Type B pancreatic cell (in vitro differentiated cells): ENCODE measurements around the gene WBP2NL. TPM values are rescaled to one million over a fixed set of nuclear protein-coding genes. Genes with fewer than 3 reads are reported as not detected.
A peak's percentile ranks its signal among the peaks of the same experiment; 100 is the strongest.

Source experiments
- DNase-seq: peaks from one replicate; pipeline ENCODE4 v3.0.0; 2021; ENCODE audit warnings: mixed read lengths; ENCODE audit not compliant: unreplicated experiment; ENCODE audit errors: extremely low spot score
- H3K27ac Mint-ChIP-seq: 2 replicates; pipeline ENCODE4 v1.8.0; 2021; ENCODE audit warnings: mild to moderate bottlenecking, mixed read lengths
- H3K27me3 Mint-ChIP-seq: 2 replicates; pipeline ENCODE4 v1.8.0; 2021; ENCODE audit warnings: mixed read lengths
- H3K36me3 Mint-ChIP-seq: 2 replicates; pipeline ENCODE4 v1.8.0; 2021; ENCODE audit warnings: mixed read lengths
- H3K4me1 Mint-ChIP-seq: one replicate; pipeline ENCODE4 v1.8.0; 2021; ENCODE audit warnings: mixed read lengths; ENCODE audit not compliant: unreplicated experiment
- H3K4me3 Mint-ChIP-seq: 2 replicates; pipeline ENCODE4 v1.8.0; 2021; ENCODE audit warnings: mild to moderate bottlenecking, mixed read lengths
- H3K9me3 Mint-ChIP-seq: 2 replicates; pipeline ENCODE4 v1.8.0; 2021; ENCODE audit warnings: mixed read lengths
- total RNA-seq: library from RNA; stranded (reverse); gene quantifications from 2 replicates; pipeline ENCODE4 v1.2.1, GENCODE V29; 2021; ENCODE audit warnings: low replicate concordance
- TF ChIP-seq, protein P1 (sequence below): fragments of 200-600 bp; sonication (generic); conservative IDR thresholded peaks from 2 replicates; pipeline ENCODE4 v1.5.0; 2021; ENCODE audit warnings: antibody characterized with exemption, mild to moderate bottlenecking

WBP2NL gene
- total RNA-seq, 1 donor from 2014 or later = not detected

DNA sequence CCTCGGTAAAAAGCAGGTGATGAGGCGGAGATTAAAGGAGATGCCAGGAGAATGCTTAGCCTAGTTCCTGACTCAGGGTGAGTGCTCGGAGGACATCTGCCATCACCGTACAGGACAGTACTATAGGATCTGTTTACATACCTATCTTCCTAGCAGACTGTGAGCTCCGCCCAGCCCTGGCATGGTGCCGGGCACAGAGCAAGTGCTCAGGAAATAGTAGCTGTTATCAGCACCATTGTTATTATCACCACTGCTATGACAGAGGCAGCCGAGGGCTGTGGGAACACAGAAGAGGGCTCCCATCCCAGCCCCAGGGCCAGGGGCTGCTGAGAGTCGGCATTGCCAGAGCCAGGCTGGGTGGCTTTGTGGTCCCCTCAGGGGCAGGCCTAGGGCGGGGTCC, 30.0 kb upstream of the WBP2NL start:
- Mint-ChIP-seq H3K4me1 (peaks cover 18% of the 10 kb centered on the region), H3K27ac (no peak overlapping the region), H3K27me3 (peaks cover 13% of the 10 kb centered on the region), H3K36me3 (no peaks in the 10 kb centered on the region), H3K9me3 (no peaks in the 10 kb centered on the region), H3K4me3 (no peak overlapping the region)
- TF ChIP-seq, protein P1, sequence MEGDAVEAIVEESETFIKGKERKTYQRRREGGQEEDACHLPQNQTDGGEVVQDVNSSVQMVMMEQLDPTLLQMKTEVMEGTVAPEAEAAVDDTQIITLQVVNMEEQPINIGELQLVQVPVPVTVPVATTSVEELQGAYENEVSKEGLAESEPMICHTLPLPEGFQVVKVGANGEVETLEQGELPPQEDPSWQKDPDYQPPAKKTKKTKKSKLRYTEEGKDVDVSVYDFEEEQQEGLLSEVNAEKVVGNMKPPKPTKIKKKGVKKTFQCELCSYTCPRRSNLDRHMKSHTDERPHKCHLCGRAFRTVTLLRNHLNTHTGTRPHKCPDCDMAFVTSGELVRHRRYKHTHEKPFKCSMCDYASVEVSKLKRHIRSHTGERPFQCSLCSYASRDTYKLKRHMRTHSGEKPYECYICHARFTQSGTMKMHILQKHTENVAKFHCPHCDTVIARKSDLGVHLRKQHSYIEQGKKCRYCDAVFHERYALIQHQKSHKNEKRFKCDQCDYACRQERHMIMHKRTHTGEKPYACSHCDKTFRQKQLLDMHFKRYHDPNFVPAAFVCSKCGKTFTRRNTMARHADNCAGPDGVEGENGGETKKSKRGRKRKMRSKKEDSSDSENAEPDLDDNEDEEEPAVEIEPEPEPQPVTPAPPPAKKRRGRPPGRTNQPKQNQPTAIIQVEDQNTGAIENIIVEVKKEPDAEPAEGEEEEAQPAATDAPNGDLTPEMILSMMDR = no peak
- DNase-seq = no peak

DNA sequence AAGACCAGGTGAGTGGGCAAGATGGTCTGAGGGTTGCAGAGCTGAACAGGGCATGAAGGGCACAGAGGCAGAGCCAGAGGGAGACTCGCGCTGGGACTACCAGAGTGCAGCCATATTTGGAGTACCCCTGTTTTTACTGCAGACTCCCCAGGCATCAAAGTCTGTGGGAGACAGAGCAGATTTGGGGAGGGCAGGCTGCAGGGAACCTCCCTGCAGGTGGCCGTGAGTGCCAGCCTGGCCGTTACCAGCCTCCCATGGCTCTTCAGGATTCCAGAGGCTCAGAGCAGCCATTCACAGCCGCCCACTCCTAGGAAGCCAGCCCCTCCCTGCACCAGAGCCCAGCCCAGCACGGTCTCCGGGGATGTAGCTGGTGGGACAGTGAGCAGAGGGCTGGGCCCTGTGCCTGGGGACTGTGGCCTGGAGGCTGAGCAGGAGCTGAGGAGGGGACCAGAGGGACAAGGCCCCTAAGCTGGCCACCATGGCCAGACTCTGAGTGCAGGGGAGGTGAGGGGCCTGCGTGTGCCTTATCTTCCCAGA, 29.4 kb upstream of the WBP2NL start, which contains the start of gene SEPTIN3:
TSS of gene SEPTIN3 (plus strand) at position 334 of the 537 bp plus-strand sequence. CDS start 2,050 bp downstream, outside the sequence.
- H3K36me3 Mint-ChIP-seq = no peaks in the 10 kb centered on the region
- no peak within 1 kb of the TSS for H3K4me3 Mint-ChIP-seq
- no peak for DNase-seq
- TF ChIP-seq, protein P1 = no peak
- H3K27ac Mint-ChIP-seq = no peak within 1 kb of the TSS
- H3K4me1 Mint-ChIP-seq = peaks cover 13% of the 10 kb centered on the region
- H3K27me3 Mint-ChIP-seq = peaks cover 13% of the 10 kb centered on the region
- H3K9me3 Mint-ChIP-seq = no peaks in the 10 kb centered on the region

DNA sequence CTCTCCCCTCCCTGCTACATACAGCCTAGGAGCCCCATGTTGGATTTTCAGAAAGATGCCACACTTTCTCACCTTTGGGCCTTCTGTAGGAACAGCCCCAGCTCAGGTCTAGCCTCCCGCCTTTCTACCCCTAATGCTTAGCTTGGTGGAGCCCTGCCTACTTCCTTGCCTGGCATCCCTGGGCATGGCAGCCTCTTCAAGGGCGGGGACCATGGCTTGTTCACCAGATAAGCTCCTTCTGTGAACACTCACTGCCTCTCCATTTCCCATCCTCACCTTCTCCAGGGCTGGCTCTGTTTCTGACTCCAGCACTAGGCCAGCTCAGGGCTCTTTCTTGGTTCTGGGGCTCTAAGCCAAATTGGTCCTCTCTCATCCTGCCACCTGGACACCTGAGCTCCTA, 28.0 kb upstream of the WBP2NL start:
- Mint-ChIP-seq H3K36me3 (no peaks in the 10 kb centered on the region), H3K27ac (no peak overlapping the region), H3K4me3 (no peak overlapping the region), H3K9me3 (no peaks in the 10 kb centered on the region), H3K27me3 (peaks cover 23% of the 10 kb centered on the region), H3K4me1 (peaks cover 9% of the 10 kb centered on the region)
- no peak for DNase-seq
- TF ChIP-seq, protein P1 = no peak

DNA sequence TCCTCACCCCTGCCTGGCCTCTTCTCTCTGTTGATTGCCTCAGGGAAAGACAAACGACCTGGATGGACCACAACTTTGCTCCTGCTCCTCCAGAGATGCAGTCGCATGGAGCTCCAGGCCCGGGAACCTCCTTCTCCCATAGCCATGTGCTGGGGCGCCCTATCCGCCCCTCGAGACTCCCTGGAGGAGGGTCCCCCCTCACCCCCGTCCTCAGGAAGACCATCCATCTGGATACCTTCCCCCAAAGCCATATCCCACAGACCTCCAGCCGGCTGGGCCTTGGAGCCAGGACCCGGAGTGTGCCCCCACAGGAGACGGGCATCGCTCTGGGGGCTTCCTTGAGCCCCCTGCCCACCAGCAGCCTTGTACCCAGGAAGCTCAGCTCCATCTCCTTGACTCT, 27.2 kb upstream of the WBP2NL start:
- Mint-ChIP-seq H3K27ac (no peak overlapping the region), H3K36me3 (no peaks in the 10 kb centered on the region), H3K4me3 (no peak overlapping the region), H3K27me3 (peaks cover 30% of the 10 kb centered on the region), H3K4me1 (peaks cover 11% of the 10 kb centered on the region), H3K9me3 (no peaks in the 10 kb centered on the region)
- DNase-seq = no peak
- TF ChIP-seq, protein P1 = no peak

DNA sequence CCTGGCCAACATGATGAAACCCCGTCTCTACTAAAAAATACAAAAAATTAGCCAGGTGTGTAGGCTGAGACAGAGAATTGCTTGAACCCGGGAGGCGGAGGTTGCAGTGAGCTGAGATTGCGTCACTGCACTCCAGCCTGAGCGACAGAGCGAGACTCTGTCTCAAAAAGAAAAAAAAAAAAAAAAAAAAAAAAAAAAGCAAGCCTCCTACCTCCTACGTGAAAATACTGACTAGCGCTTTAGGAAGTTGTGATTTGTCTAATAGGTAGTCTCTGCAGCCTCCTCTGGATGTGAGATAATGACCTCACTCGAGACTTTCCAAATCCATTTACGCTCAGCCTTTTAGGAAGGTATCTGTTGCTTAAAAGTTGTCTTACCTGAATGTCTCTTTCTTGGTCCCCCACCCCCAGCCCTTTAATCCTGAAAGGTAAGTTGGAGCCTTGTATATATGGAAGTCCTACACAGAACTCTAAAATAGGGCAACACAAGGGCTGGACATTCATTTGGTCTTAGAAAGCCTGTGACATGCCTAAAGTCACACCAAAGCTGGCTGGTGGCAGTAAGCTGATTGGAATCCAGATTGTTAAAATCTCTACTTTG, 23.8 kb upstream of the WBP2NL start:
- Mint-ChIP-seq H3K36me3 (no peaks in the 10 kb centered on the region), H3K27me3 (peaks cover 50% of the 10 kb centered on the region), H3K4me1 (peaks cover 4% of the 10 kb centered on the region), H3K4me3 (peak overlapping the region; percentile 83), H3K27ac (no peak overlapping the region), H3K9me3 (no peaks in the 10 kb centered on the region)
- TF ChIP-seq, protein P1 = no peak
- no peak for DNase-seq
